Natural killer cell (primary cell): ENCODE measurements around the gene PPP1R10. TPM values are rescaled to one million over a fixed set of nuclear protein-coding genes. Genes with fewer than 3 reads are reported as not detected.
A peak's percentile ranks its signal among the peaks of the same experiment; 100 is the strongest.

Experiments
- ATAC-seq, 3 donors: fragments of 150-1000 bp in 2 of 3; fragments of 200-7000 bp in 1 of 3; cut with Tn5 transposase; 1 replicate in 1 of 3; 2 replicates in 2 of 3; pipeline ENCODE4 v1.10.0; 2021; ENCODE audit warnings: mild to moderate bottlenecking in 2 of 3, moderate library complexity in 2 of 3
- DNase-seq, 2 donors: peaks; one replicate each; pipeline versions ENCODE4 v3.0.0 to v3.0.0-alpha.2; 2013 to 2021; ENCODE audit warnings: mixed read lengths in 1 of 2
- H3K27ac ChIP-seq: one replicate; pipeline ENCODE4 v1.5.1; 2013; ENCODE audit warnings: mild to moderate bottlenecking, low read length
- H3K27me3 ChIP-seq: one replicate; pipeline ENCODE4 v1.6.1; 2013; ENCODE audit warnings: low read length; ENCODE audit not compliant: control insufficient read depth, insufficient read depth
- H3K36me3 ChIP-seq: one replicate; pipeline ENCODE4 v1.6.1; 2013; ENCODE audit warnings: low read length; ENCODE audit not compliant: control insufficient read depth, insufficient read depth
- H3K4me1 ChIP-seq: one replicate; pipeline ENCODE4 v1.6.1; 2013; ENCODE audit warnings: low read length; ENCODE audit not compliant: control insufficient read depth, insufficient read depth
- H3K4me3 ChIP-seq: one replicate; pipeline ENCODE4 v1.5.1; 2013; ENCODE audit warnings: low read length
- H3K9me3 ChIP-seq: one replicate; pipeline ENCODE4 v1.6.1; 2013; ENCODE audit warnings: low read length; ENCODE audit not compliant: control insufficient read depth, insufficient read depth
- H3K27ac Mint-ChIP-seq, 2 donors: one replicate each; pipeline ENCODE4 v1.8.0; 2022; ENCODE audit warnings: mild to moderate bottlenecking in 2 of 2, mixed read lengths in 2 of 2, moderate library complexity in 1 of 2
- H3K27me3 Mint-ChIP-seq, 2 donors: one replicate each; pipeline ENCODE4 v1.8.0; 2022; ENCODE audit warnings: low read depth in 2 of 2, mixed read lengths in 2 of 2
- H3K36me3 Mint-ChIP-seq: one replicate; pipeline ENCODE4 v1.8.0; 2022; ENCODE audit warnings: mixed read lengths
- H3K4me1 Mint-ChIP-seq, 2 donors: one replicate each; pipeline ENCODE4 v1.8.0; 2022; ENCODE audit warnings: mixed read lengths in 2 of 2
- H3K4me3 Mint-ChIP-seq: one replicate; pipeline ENCODE4 v1.8.0; 2022; ENCODE audit warnings: mild to moderate bottlenecking, moderate library complexity, mixed read lengths
- H3K9me3 Mint-ChIP-seq, 2 donors: one replicate each; pipeline ENCODE4 v1.8.0; 2022; ENCODE audit warnings: mixed read lengths in 2 of 2
- CTCF ChIP-seq: fragments of 200-600 bp; IDR thresholded peaks from one replicate; pipeline ENCODE4 v1.8.0; 2022; ENCODE audit warnings: antibody characterized with exemption
- WGBS: methylation state at CpG from one replicate; pipeline ENCODE4 v1.1.7; 2013; ENCODE audit warnings: missing lambda C conversion rate; ENCODE audit not compliant: insufficient coverage; 5-methylcytosine and 5-hydroxymethylcytosine counted together
- intact Hi-C: fragments of 100-400 bp; cut with micrococcal nuclease; formaldehyde crosslinking; loops from one replicate; pipeline ENCODE4 v1.14.2; 2022
- total RNA-seq, 4 donors: library from RNA; stranded (reverse); fragments of 120-200 nt in 1 of 4; gene quantifications; one replicate each; pipeline versions ENCODE4 v1.2.3 to v1.2.4, GENCODE V29; 2013 to 2022

PPP1R10 gene
- total RNA-seq, 3 donors from 2014 or later (not counting 1 experiment from before 2014, with no cell fraction given), result 151 to 222 (median 174) TPM

DNA sequence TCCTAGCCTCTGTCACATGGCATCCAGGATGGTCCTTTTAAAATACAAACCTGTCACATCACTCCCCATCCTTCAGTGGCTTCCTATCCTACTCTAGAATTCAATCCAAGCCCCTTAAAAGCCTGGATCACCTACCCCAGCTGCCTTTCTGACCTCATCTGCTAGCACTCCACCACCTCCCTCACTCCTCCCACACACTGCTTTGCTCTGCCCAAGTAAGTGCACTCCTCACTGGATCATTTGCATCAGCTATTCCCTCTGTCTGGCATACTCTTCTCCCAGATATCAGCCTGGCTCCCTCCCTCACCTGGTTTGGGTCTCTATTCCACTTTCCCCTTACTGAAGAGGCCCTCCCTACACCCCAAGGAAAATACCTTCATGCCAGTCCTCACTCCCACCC lies 40.4 kb upstream of the PPP1R10 start:
- no peak for TF ChIP-seq CTCF
- Mint-ChIP-seq H3K4me1 (no peaks in the 10 kb centered on the region), H3K9me3 (no peaks in the 10 kb centered on the region), H3K27ac (no peak overlapping the region), H3K27me3 (no peaks in the 10 kb centered on the region), H3K4me3 (no peak overlapping the region), H3K36me3 (peaks cover 30% of the 10 kb centered on the region)
- no peaks in the 10 kb centered on the region for H3K4me1 ChIP-seq
- intact Hi-C loops, result no loop called here
- no peak for DNase-seq
- no peaks in the 10 kb centered on the region for H3K9me3 ChIP-seq
- ATAC-seq, result no peak
- H3K4me3 ChIP-seq, result no peak overlapping the region
- no peak overlapping the region for H3K27ac ChIP-seq
- peaks cover 90% of the 10 kb centered on the region for H3K36me3 ChIP-seq
- no peaks in the 10 kb centered on the region for H3K27me3 ChIP-seq

DNA sequence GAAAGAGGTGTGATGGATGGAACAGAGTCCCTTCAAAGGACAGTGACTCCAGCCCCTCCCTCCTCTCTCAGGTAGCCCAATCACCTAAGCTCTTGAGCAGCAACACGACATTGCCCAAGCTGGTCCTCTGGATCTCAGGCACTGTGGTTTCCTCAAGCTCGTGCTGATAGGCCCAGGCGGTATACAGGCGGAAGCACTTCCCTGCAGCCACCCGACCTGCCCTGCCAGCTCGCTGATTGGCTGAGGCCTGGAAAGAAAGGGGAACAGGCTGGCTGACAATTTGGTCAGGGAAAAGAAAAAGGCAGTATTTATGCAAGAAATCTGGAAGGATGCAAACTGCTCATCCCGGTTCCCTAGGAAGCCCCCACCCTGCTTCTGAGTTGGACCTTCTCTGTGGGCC lies 39.5 kb upstream of the PPP1R10 start:
- no peaks in the 10 kb centered on the region for H3K4me1 Mint-ChIP-seq
- no peak overlapping the region for H3K4me3 Mint-ChIP-seq
- Histone ChIP-seq H3K36me3 (peaks cover 89% of the 10 kb centered on the region), H3K27me3 (no peaks in the 10 kb centered on the region), H3K4me1 (no peaks in the 10 kb centered on the region), H3K4me3 (no peak overlapping the region), H3K9me3 (no peaks in the 10 kb centered on the region), H3K27ac (no peak overlapping the region)
- 83% methylated on average over 7 of the region's 7 CpGs for WGBS
- no peak overlapping the region for H3K27ac Mint-ChIP-seq
- DNase-seq (no peak), ATAC-seq (no peak)
- no peaks in the 10 kb centered on the region for H3K27me3 Mint-ChIP-seq
- peaks cover 20% of the 10 kb centered on the region for H3K36me3 Mint-ChIP-seq
- no peak for TF ChIP-seq CTCF
- intact Hi-C loops, result no loop called here
- no peaks in the 10 kb centered on the region for H3K9me3 Mint-ChIP-seq

DNA sequence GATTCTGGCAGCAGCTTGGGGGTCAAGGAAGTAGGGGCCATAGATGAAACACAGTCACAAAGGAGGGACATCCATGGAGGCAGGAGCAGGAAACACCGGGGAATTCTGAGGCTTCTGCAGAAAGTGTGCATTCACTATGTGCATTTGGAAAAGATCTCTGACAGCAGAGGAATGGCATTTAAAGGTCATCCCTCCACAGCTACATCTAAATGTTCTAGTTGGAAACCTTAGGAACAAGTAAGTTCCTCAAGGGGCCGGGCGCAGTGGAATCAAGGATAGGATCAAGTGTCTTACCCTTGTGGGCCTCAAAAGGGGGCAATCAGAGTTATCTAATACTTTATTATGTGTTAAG lies 38.7 kb upstream of the PPP1R10 start:
- Mint-ChIP-seq H3K4me1 (no peaks in the 10 kb centered on the region), H3K4me3 (no peak overlapping the region), H3K27me3 (no peaks in the 10 kb centered on the region), H3K9me3 (no peaks in the 10 kb centered on the region), H3K36me3 (peaks cover 18% of the 10 kb centered on the region), H3K27ac (peak overlapping the region in 1 of 2 donors; percentile 35)
- no peak for ATAC-seq
- no peak for DNase-seq
- WGBS, result 99% methylated on average over 3 of the region's 3 CpGs
- intact Hi-C loops, result no loop called here
- peaks cover 91% of the 10 kb centered on the region for H3K36me3 ChIP-seq
- no peaks in the 10 kb centered on the region for H3K27me3 ChIP-seq
- no peak overlapping the region for H3K27ac ChIP-seq
- H3K9me3 ChIP-seq, result no peaks in the 10 kb centered on the region
- no peak for TF ChIP-seq CTCF
- no peak overlapping the region for H3K4me3 ChIP-seq
- H3K4me1 ChIP-seq, result no peaks in the 10 kb centered on the region
